HG03196 (cell line): ENCODE data around the gene ZNF117.
"Not testable (repeated sequence)": the region's sequence is repeated elsewhere in the genome, so short reads cannot be mapped to it uniquely, and the experiment has no call there.

ENCODE experiments used
- ATAC-seq: cut with Tn5 transposase; IDR thresholded peaks from one replicate; pipeline ENCODE4 v1.9.1; 2021; ENCODE audit not compliant: unreplicated experiment

The ZNF117 gene

GRCh38 chr7:64928252-64929187 lies 62.3 kb downstream of the ZNF117 start:
- not testable (repeated sequence) for ATAC-seq
